Measurements from ENCODE around the gene TMEM123.

Gene TMEM123

DNA sequence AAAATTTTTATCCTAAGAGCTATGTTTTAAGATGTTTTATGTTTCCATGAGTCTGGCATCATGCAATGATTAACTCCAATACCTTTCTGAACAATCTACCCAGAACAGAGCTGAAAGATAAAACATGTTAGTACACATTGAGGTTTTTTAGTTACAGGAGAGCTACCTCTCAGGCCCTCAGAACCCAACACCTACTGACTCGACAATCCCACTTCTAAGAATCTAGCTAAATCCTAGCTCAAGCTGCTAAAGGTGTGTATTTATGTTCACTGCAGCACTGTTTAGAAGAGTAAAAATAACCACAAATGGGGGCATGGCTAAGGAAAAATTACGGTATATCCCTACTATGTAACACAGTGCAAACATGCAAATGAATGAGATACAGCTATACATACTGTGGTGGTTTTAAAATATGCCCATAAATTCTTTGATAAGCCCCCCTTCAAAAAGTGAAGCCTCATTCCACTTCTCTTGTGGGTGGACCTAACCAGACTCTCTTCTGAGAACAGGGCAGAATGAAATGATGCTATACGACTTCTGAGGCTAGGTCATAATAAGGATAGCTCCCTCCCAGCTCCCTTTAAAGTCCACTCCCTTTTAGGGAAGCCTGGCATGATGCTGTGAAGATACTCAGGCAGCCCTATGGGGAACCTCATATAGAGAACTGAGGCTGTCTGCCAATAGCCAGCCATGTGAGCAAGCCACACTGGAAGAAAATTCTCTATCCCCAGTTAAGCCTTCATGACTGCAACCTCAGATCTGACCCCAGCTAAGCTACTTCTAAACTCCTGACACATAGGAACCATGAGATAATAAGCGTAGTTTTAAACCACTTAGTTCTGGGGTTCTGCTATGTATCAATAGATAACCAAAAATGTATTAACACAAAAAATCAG lies 29.5 kb downstream of the TMEM123 start:
- no peak for DNase-seq

- DNase-seq = peak; percentile 34
Observed at GRCh38 chr11:102421261-102421660, 31.3 kb downstream of the TMEM123 start.

DNA sequence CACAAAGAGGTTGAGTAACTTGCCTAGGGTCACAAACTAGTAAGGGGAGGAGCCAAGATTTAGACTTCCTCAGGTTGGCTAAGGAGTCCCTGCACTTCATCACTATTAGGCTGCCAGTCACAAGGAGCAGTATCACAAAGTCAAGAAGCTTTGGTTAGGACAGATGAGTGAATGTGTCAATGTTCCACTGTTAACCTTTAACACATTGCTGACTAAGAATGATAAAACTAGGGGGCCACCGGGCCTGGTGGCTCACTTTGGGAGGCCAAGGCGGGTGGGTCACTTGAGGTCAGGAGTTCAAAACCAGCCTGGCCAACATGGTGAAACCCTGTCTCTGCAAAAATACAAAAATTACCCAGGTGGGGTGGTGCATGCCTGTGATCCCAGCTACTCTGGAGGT lies 32.0 kb downstream of the TMEM123 start:
- no peak for DNase-seq

DNA sequence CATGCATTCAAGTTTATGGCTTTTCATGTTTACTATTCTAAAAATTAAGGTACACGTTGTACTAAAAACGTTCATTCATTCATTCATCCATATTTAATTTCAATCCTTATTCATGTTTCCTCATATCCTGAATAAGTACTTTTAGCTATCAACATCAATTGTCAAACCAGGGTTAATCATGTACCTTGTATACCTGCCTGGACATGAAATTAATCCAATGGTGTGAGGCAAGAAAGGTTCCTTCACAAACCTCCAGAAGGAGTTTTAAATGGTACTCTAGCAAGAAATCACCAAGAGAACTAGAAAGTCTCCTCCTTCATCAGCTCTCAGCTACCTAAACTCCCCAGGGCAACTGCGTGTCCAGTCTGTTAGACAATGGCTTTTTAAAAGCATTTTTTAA lies 33.4 kb downstream of the TMEM123 start:
- DNase-seq = no peak

GRCh38 chr11:102416976-102417375 lies 35.6 kb downstream of the TMEM123 start:
- DNase-seq = no peak

- DNase-seq = no peak
Observed at GRCh38 chr11:102415304-102415916, 37.2 kb downstream of the TMEM123 start.

DNA sequence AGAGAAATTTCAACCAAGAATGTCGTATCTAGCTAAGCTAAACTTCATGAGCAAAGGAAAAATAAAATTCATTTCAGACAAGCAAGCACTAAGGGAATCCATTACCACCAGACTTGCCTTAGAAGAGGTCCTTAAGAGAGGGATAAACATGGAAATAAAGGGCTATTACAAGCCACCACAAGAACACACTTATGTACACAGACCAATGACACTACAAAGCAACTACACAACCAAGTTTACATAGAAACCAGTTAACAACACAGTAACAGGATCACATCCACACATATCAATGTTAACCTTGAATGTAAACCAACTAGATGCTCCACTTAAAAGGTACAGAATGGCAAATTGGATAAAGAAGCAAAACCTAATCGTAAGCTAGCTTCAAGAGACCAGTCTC lies 38.0 kb downstream of the TMEM123 start:
- no peak for DNase-seq

- no peak for DNase-seq
Observed at GRCh38 chr11:102413497-102413896, 39.1 kb downstream of the TMEM123 start.

DNA sequence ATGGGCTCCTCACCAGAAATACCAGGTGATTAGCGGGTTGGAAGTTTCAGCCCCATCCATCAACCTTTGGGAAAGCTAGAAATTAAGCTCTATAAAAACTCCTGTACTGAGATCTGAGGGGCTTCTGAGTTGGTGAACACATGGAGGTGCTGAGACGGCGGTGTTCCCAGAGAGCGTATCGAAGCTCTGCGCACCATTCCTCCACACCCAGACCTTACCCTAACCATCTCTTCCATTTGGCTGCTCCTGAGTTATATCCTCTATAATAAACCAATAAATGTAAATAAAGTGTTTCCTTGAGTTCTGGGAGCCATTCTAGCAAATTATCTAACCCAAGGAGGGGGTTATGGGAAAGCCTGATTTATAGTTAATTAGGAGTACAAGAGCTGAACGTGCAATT lies 41.4 kb downstream of the TMEM123 start:
- DNase-seq = no peak

DNA sequence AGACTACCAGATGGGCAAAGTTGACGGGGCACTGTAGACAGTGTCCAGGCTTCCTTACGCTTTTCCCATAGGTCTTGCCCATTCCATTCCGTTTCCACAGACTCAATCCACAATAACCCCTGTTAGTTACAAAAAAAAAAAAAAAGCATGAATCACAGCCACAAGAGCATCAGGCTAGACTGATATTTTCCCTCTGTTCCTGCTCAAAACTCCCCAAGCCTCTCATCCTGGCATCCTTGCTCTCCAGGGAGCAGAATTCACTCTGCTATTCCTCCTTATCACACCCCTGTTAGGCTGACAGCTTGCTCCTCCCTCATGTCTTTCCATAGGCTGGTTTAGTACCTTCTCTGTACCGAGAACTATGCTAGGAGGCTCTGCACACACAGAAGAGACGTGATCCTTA lies 42.2 kb downstream of the TMEM123 start:
- no peak for DNase-seq

DNA sequence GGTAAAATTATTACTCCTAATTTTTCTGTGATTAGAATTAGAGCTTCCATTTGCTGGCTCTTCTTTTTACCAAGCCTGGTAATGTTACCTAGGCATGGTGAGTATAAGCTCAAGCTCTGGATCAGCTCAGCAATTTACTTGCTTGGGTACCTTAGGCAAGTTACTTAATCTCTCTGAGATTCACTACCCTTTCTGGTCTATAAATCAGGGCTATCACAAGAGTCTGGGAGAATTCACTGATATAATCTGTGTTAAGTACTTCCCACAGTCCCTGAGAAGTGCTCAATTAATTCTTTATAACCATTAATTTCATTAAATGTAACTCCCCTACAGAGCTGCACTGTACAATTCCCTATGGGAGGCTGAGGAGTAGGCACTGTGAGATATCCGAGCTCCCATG lies 44.2 kb downstream of the TMEM123 start:
- DNase-seq = no peak

DNA sequence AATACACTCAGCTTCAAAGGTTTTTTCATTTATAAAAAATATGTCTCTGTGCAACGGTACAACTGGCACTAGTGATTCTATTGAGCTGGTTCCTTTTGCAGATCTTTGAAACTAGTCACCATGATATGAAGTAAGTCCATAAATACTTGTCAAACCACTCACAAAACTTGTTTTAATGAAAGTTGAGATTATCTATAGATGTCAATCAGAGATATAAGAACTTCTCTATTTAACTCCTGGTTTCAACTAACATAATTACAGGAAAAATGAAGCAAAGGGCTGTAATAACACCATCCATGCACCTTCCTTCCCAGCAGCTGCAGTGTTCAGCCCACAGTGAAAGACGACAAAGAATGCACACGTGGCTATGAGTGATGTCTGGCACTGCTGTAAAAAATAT lies 44.7 kb downstream of the TMEM123 start:
- DNase-seq = no peak

GRCh38 chr11:102406099-102406498 lies 46.5 kb downstream of the TMEM123 start:
- no peak for DNase-seq

DNA sequence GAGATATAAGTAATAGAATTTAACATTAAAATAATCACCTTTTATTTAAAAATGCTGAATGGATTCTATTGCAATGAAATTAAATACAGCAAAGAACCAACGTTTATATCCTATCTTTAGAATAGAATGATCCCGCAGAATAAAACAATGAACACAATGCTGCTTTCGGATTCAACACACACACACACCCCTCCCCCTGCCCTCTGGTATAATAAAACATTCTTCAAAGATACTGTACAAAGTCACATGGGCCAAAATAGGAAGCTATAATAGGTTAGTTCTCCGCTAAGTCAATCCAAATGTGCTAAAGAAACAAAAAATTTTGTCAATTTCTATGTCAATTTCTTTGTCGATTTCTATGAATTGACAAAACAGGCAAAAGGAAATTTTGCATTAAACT lies 47.1 kb downstream of the TMEM123 start:
- DNase-seq = no peak

DNA sequence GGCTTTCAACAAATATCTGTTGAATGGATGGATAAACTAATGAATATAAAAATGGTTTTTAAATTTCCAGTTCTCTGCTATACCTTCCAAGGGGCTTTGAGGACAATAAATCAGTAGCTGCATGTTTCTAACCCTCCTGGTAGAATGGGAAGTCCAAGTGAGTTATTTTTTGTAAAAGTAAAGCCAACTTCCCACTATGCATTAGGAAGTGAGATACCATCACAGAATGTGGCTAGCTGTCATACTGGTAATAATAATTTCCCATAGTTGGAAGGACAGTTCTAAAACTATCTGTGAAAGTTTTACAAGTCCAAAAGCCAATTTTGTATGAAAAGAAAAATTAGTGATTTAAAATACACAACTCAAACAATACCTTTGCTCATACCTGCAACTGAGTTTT lies 50.0 kb downstream of the TMEM123 start:
- no peak for DNase-seq

GRCh38 chr11:102401905-102402304 lies 50.7 kb downstream of the TMEM123 start:
- DNase-seq = no peak

GRCh38 chr11:102400603-102401002 lies 52.0 kb downstream of the TMEM123 start:
- DNase-seq = no peak

DNA sequence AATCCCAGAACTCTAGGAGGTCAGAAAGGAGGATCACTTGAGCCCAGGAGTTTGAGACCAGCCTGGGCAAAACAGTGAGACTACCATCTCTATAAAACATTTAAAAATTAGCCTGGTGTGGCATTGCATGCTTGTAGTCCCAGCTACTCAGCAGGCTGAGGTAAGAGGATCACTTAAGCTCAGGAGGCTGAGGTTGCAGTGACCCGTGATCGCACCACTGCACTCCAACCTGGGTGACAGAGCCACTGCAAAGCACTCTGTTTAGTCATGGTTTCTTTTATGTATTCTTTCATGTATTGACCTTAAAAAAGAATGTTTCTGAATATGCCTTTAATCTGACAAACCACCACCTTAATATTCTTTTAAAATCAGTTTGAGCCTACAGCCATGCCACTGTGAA lies 53.4 kb downstream of the TMEM123 start:
- no peak for DNase-seq

- no peak for DNase-seq
Observed at GRCh38 chr11:102398297-102398696, 54.3 kb downstream of the TMEM123 start.

DNA sequence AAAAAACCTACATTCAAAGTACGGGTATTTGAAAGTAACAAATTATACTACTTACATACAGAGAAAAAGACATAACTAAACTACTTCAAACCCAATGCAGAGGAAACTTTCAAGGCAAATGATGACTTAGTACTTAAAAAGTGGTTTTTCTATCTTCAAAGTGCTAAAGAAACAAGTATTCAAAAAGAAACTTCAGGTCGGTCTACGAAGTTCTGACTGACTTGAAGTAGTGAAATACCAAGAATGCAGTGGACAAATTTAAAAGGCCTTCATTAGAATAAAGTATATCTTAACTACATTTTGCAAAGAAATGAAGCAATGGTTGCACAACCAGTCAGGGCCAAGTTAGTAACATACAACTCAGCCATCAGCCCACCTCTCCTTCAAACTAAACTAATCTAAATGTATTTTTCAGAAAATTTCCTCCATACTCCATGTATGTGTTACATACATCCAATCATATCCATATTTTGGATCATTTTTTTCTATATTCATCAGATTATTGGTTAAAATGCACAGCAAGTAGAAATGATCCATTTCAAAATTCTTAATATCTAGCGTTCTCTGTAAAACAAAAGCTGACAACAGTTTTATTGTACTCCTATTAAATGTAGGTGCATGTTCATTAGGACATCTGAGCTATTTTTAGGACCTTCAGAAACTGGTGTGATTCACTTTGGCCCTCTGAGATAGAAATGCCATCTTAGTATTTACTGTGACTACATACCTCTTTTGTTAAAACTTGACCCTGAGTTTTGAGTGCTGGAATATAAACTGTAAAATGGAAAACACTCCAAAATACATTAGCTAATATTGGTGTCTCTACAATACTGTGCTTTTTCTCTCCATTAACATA lies 55.6 kb downstream of the TMEM123 start:
- DNase-seq = no peak

- DNase-seq = no peak
Observed at GRCh38 chr11:102395720-102396393, 56.7 kb downstream of the TMEM123 start.

GRCh38 chr11:102393272-102393730 lies 59.3 kb downstream of the TMEM123 start:
- no peak for DNase-seq
